ENCODE measurements around the gene ZSCAN4. TPM values are rescaled to one million over a fixed set of nuclear protein-coding genes. Genes with fewer than 3 reads are reported as not detected.

ZSCAN4 gene
- total and polyA plus RNA-seq, 8 donors, result 0.05 to 1.5 (median 0.76) TPM; not detected in 5

GRCh38 chr19:57688011-57688763 is 19.5 kb downstream of the ZSCAN4 start:
- DNase-seq, result no peak
- peaks cover 32 to 87% (median 68%) of the 10 kb centered on the region in 4 donors for H3K36me3 ChIP-seq
- TF ChIP-seq POLR2A (IDR thresholded peaks at IDR 0.05) (no peak), EP300 (IDR thresholded peaks at IDR 0.05) (no peak), POLR2AphosphoS5 (IDR thresholded peaks at IDR 0.05) (no peak), CTCF (IDR thresholded peaks at IDR 0.05) (no peak)
- no peak overlapping the region for H3K27ac ChIP-seq
- intact Hi-C loops (cut with DNase I; ENCODE audit: low total_unique reads), result no loop called here
- no peaks in the 10 kb centered on the region for H3K27me3 ChIP-seq
- peaks cover 75 to 100% (median 95%) of the 10 kb centered on the region in 4 donors for H3K9me3 ChIP-seq
- no peak overlapping the region for H3K4me3 ChIP-seq
- H3K4me1 ChIP-seq, result peaks cover 1 to 6% (median 4%) of the 10 kb centered on the region in 4 donors
- 96 to 98% (median 97%) methylated on average over 6 of the region's 6 CpGs for WGBS, 5 donors

- no peak for DNase-seq
- no peak overlapping the region for H3K4me3 ChIP-seq
- H3K27me3 ChIP-seq, result no peaks in the 10 kb centered on the region
- no peaks in the 10 kb centered on the region for H3K4me1 ChIP-seq
- intact Hi-C loops (cut with DNase I; ENCODE audit: low total_unique reads), result no loop called here
- WGBS, 5 donors, result 95 to 99% (median 96%) methylated on average over 3 of the region's 3 CpGs
- TF ChIP-seq CTCF (IDR thresholded peaks at IDR 0.05) (no peak), EP300 (IDR thresholded peaks at IDR 0.05) (no peak), POLR2A (IDR thresholded peaks at IDR 0.05) (no peak), POLR2AphosphoS5 (IDR thresholded peaks at IDR 0.05) (no peak)
- H3K36me3 ChIP-seq, result peaks cover 31 to 83% (median 58%) of the 10 kb centered on the region in 4 donors
- peaks cover 78 to 100% (median 95%) of the 10 kb centered on the region in 4 donors for H3K9me3 ChIP-seq
- H3K27ac ChIP-seq, result no peak overlapping the region
Observed at GRCh38 chr19:57689750-57690149, 21.0 kb downstream of the ZSCAN4 start.

- H3K27ac ChIP-seq, result no peak overlapping the region
- WGBS, 5 donors, result 94 to 99% (median 97%) methylated on average over 4 to 6 of the region's 6 CpGs
- intact Hi-C loops (cut with DNase I; ENCODE audit: low total_unique reads), result no loop called here
- TF ChIP-seq POLR2AphosphoS5 (IDR thresholded peaks at IDR 0.05) (no peak), EP300 (IDR thresholded peaks at IDR 0.05) (no peak), CTCF (IDR thresholded peaks at IDR 0.05) (no peak), POLR2A (IDR thresholded peaks at IDR 0.05) (no peak)
- DNase-seq, result no peak
- H3K4me1 ChIP-seq, result no peaks in the 10 kb centered on the region
- H3K27me3 ChIP-seq, result no peaks in the 10 kb centered on the region
- H3K4me3 ChIP-seq, result no peak overlapping the region
- H3K36me3 ChIP-seq, result peaks cover 25 to 78% (median 48%) of the 10 kb centered on the region in 4 donors
- peaks cover 57 to 100% (median 96%) of the 10 kb centered on the region in 4 donors for H3K9me3 ChIP-seq
Observed at GRCh38 chr19:57701625-57702024, 32.9 kb downstream of the ZSCAN4 start.

- H3K9me3 ChIP-seq, result peaks cover 55 to 100% (median 94%) of the 10 kb centered on the region in 4 donors
- no peak for TF ChIP-seq POLR2A (IDR thresholded peaks at IDR 0.05)
- TF ChIP-seq CTCF (IDR thresholded peaks at IDR 0.05), result no peak
- TF ChIP-seq EP300 (IDR thresholded peaks at IDR 0.05), result no peak
- no peak for TF ChIP-seq POLR2AphosphoS5 (IDR thresholded peaks at IDR 0.05)
- no peak for DNase-seq
- H3K36me3 ChIP-seq, result peaks cover 15 to 56% (median 30%) of the 10 kb centered on the region in 4 donors
- H3K27me3 ChIP-seq, result no peaks in the 10 kb centered on the region
- H3K4me3 ChIP-seq, result no peak overlapping the region
- no peak overlapping the region for H3K27ac ChIP-seq
- no peaks in the 10 kb centered on the region for H3K4me1 ChIP-seq
- intact Hi-C loops (cut with DNase I; ENCODE audit: low total_unique reads), result no loop called here
- 94 to 100% (median 98%) methylated on average over 1 of the region's 1 CpG for WGBS, 5 donors
Observed at GRCh38 chr19:57706346-57706745, 37.6 kb downstream of the ZSCAN4 start.

All from stomach (tissue), 9 donors.